Liver (tissue), 3 donors: ENCODE measurements around the gene METAP2.

Experiments
- FOXA2 ChIP-seq: IDR thresholded peaks from 2 replicates; pipeline ENCODE4 v1.6.1; 2016; ENCODE audit warnings: antibody characterized with exemption
- JUND ChIP-seq, 2 donors: IDR thresholded peaks; 2 replicates each; pipeline ENCODE4 v1.6.1; 2016; ENCODE audit warnings: antibody characterized with exemption in 2 of 2
- RAD21 ChIP-seq, 2 donors: IDR thresholded peaks; 2 replicates each; pipeline ENCODE4 v1.6.1; 2016; ENCODE audit warnings: antibody characterized with exemption in 2 of 2, mild to moderate bottlenecking in 2 of 2
- SP1 ChIP-seq: IDR thresholded peaks from 2 replicates; pipeline ENCODE4 v1.6.1; 2018; ENCODE audit warnings: antibody characterized with exemption, mild to moderate bottlenecking
- TF ChIP-seq, protein P1 (sequence below): fragments of 150-350 bp; IDR thresholded peaks from 2 replicates; pipeline ENCODE4 v1.5.1; 2017; ENCODE audit warnings: improper control_type of control experiment, low read depth, low read length; ENCODE audit not compliant: missing input control
- TF ChIP-seq, protein P2 (sequence below): IDR thresholded peaks from 2 replicates; pipeline ENCODE4 v1.6.1; 2016; ENCODE audit warnings: antibody characterized with exemption
- donor health status: healthy.
- donor health status: healthy.

DNA sequence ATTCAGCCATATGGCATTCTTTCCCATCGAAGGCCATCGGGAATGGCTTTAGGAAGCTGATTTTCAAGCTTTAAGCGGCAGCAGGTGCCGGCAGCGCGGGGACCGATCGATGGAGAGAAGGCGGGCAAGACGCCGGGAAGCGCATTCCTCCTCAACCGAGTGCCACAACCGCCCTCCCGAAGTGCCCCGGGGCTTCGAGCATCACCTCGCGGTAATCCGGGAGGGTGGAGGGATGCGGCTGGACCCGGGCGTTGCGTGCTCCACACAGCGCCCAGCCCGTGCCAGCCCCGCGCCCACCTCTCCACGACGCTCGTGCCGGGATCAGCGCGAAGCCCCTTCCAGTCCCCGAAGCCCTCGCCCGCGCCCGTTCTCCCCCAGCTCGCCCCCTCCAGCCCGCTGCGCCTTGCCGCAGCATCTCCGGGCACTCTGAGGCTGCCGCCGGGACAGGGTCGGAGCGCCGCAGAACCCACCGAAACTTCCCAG is 74.1 kb downstream of the METAP2 start:
- TF ChIP-seq, protein P1, sequence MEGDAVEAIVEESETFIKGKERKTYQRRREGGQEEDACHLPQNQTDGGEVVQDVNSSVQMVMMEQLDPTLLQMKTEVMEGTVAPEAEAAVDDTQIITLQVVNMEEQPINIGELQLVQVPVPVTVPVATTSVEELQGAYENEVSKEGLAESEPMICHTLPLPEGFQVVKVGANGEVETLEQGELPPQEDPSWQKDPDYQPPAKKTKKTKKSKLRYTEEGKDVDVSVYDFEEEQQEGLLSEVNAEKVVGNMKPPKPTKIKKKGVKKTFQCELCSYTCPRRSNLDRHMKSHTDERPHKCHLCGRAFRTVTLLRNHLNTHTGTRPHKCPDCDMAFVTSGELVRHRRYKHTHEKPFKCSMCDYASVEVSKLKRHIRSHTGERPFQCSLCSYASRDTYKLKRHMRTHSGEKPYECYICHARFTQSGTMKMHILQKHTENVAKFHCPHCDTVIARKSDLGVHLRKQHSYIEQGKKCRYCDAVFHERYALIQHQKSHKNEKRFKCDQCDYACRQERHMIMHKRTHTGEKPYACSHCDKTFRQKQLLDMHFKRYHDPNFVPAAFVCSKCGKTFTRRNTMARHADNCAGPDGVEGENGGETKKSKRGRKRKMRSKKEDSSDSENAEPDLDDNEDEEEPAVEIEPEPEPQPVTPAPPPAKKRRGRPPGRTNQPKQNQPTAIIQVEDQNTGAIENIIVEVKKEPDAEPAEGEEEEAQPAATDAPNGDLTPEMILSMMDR = no peak
- TF ChIP-seq SP1 (no peak), JUND (IDR thresholded peaks at IDR 0.05) (no peak), FOXA2 (no peak), RAD21 (IDR thresholded peaks at IDR 0.05) (no peak)
- TF ChIP-seq, protein P2, sequence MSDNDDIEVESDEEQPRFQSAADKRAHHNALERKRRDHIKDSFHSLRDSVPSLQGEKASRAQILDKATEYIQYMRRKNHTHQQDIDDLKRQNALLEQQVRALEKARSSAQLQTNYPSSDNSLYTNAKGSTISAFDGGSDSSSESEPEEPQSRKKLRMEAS = no peak
